Lung (tissue), 12 donors: ENCODE measurements around the gene DHX30. TPM values are rescaled to one million over a fixed set of nuclear protein-coding genes. Genes with fewer than 3 reads are reported as not detected.

ENCODE experiments used
- ATAC-seq: fragments of 200-7000 bp; cut with Tn5 transposase; one replicate; pipeline ENCODE4 v1.9.1; 2020; ENCODE audit warnings: moderate number of reproducible peaks; ENCODE audit not compliant: insufficient read depth, low FRiP score
- DNase-seq, 3 donors: peaks; one replicate each; pipeline ENCODE4 v3.0.0-alpha.2; 2013 to 2017
- H3K27ac ChIP-seq, 2 donors: one replicate each; pipeline ENCODE4 v1.5.1; 2013; ENCODE audit warnings: mild to moderate bottlenecking in 2 of 2, moderate library complexity in 2 of 2, control low read depth in 1 of 2, inconsistent platforms in 1 of 2, low read depth in 1 of 2, low read length in 1 of 2
- H3K27me3 ChIP-seq, 3 donors: one replicate each; pipeline ENCODE4 v1.5.1; 2013; ENCODE audit warnings: low read length in 2 of 3; ENCODE audit not compliant: control insufficient read depth in 3 of 3, insufficient read depth in 3 of 3
- H3K36me3 ChIP-seq, 4 donors: one replicate each; pipeline ENCODE4 v1.5.1; 2013; ENCODE audit warnings: low read length in 4 of 4, mild to moderate bottlenecking in 1 of 4, moderate library complexity in 1 of 4; ENCODE audit not compliant: control insufficient read depth in 4 of 4, insufficient read depth in 4 of 4
- H3K4me1 ChIP-seq, 5 donors: one replicate each; pipeline ENCODE4 v1.5.1; 2013; ENCODE audit warnings: low read length in 5 of 5, mild to moderate bottlenecking in 2 of 5, moderate library complexity in 1 of 5; ENCODE audit not compliant: control insufficient read depth in 5 of 5, insufficient read depth in 5 of 5
- H3K4me3 ChIP-seq: one replicate; pipeline ENCODE4 v1.5.1; 2013; ENCODE audit warnings: mild to moderate bottlenecking, control low read depth, moderate library complexity
- H3K9ac ChIP-seq, 2 donors: one replicate each; pipeline ENCODE4 v1.5.1; 2013; ENCODE audit warnings: low read length in 2 of 2, control low read depth in 1 of 2; ENCODE audit not compliant: insufficient read depth in 1 of 2
- H3K9me3 ChIP-seq, 4 donors: one replicate each; pipeline ENCODE4 v1.5.1; 2013; ENCODE audit warnings: low read length in 3 of 4, mild to moderate bottlenecking in 1 of 4, moderate library complexity in 1 of 4; ENCODE audit not compliant: control insufficient read depth in 4 of 4, insufficient read depth in 3 of 4
- WGBS, 2 donors: extraction: QIAGEN DNeasy Blood & Tissue Kit; methylation state at CpG; one replicate each; pipeline ENCODE4 v1.1.7; 2013; 5-methylcytosine and 5-hydroxymethylcytosine counted together
- polyA plus RNA-seq, 2 donors: library from polyadenylated mRNA; stranded (reverse); fragments of 200-250 nt; gene quantifications; one replicate each; pipeline ENCODE4 v1.2.1, GENCODE V29; 2013
- total RNA-seq, 2 donors: library from RNA; depleted of rRNA in 1 of 2; stranded (reverse); fragments of >200 nt in 1 of 2; gene quantifications; one replicate each; pipeline ENCODE4 v1.2.1, GENCODE V29; 2014 to 2021
- TF ChIP-seq, protein P1 (sequence below): IDR thresholded peaks from 2 replicates; pipeline ENCODE4 v1.5.1; 2012; ENCODE audit warnings: mild to moderate bottlenecking; ENCODE audit errors: control extremely low read depth, extremely low read depth
- donor health status: control.
- donor health status: control.
- donor health status: Bipolar disorder and iron deficiency.
- donor health status: healthy.
- donor health status: DM: yes; HTN: yes; CAD: no.

The DHX30 gene
- total and polyA plus RNA-seq, 4 donors, result 42.2 to 65.9 (median 53.8) TPM

- TF ChIP-seq, protein P1, sequence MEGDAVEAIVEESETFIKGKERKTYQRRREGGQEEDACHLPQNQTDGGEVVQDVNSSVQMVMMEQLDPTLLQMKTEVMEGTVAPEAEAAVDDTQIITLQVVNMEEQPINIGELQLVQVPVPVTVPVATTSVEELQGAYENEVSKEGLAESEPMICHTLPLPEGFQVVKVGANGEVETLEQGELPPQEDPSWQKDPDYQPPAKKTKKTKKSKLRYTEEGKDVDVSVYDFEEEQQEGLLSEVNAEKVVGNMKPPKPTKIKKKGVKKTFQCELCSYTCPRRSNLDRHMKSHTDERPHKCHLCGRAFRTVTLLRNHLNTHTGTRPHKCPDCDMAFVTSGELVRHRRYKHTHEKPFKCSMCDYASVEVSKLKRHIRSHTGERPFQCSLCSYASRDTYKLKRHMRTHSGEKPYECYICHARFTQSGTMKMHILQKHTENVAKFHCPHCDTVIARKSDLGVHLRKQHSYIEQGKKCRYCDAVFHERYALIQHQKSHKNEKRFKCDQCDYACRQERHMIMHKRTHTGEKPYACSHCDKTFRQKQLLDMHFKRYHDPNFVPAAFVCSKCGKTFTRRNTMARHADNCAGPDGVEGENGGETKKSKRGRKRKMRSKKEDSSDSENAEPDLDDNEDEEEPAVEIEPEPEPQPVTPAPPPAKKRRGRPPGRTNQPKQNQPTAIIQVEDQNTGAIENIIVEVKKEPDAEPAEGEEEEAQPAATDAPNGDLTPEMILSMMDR, result no peak
- H3K4me1 ChIP-seq, result no peaks in the 10 kb centered on the region
Observed at GRCh38 chr3:47841786-47842349, 38.9 kb downstream of the DHX30 start.

DNA sequence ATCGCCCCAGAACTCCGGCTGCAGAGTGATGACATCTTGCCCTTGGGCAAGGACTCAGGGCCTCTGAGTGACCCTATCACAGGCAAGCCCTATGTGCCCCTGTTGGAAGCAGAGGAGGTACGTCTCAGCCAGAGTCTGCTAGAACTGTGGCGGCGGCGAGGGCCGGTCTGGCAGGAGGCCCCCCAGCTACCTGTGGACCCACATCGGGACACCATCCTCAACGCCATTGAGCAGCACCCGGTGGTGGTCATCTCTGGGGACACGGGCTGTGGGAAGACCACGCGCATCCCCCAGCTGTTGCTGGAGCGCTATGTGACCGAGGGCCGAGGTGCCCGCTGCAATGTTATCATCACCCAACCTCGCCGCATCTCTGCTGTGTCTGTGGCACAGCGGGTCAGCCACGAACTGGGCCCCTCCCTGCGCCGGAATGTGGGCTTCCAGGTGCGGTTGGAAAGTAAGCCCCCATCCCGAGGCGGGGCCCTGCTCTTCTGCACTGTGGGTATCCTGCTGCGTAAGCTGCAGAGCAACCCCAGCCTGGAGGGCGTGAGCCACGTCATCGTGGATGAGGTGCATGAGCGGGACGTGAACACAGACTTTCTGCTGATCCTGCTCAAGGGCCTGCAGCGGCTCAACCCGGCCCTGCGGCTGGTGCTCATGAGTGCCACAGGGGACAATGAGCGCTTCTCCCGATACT is 43.4 kb downstream of the DHX30 start:
- H3K9ac ChIP-seq, result no peak overlapping the region
- TF ChIP-seq, protein P1, result no peak
- peaks cover 17 to 84% (median 47%) of the 10 kb centered on the region in 4 donors for H3K36me3 ChIP-seq
- no peaks in the 10 kb centered on the region for H3K27me3 ChIP-seq
- 96% methylated on average over 37 of the region's 37 CpGs for WGBS, 2 donors
- no peak for ATAC-seq
- no peaks in the 10 kb centered on the region for H3K4me1 ChIP-seq
- H3K27ac ChIP-seq, result no peak overlapping the region
- DNase-seq, result no peak
- H3K9me3 ChIP-seq, result no peaks in the 10 kb centered on the region
- H3K4me3 ChIP-seq, result no peak overlapping the region

More at GRCh38 chr3:47841786-47842349, 38.9 kb downstream of the DHX30 start:
- Histone ChIP-seq H3K27ac (no peak overlapping the region), H3K9ac (no peak overlapping the region), H3K27me3 (no peaks in the 10 kb centered on the region), H3K4me3 (no peak overlapping the region), H3K36me3 (peaks cover 22 to 60% (median 45%) of the 10 kb centered on the region in 4 donors), H3K9me3 (no peaks in the 10 kb centered on the region)
- ATAC-seq (no peak), DNase-seq (no peak)
- 86 to 88% methylated on average over 7 of the region's 7 CpGs for WGBS, 2 donors

- Histone ChIP-seq H3K9me3 (no peaks in the 10 kb centered on the region), H3K27ac (no peak overlapping the region), H3K9ac (no peak overlapping the region), H3K4me1 (no peaks in the 10 kb centered on the region), H3K27me3 (no peaks in the 10 kb centered on the region), H3K36me3 (peaks cover 12 to 83% (median 43%) of the 10 kb centered on the region in 4 donors), H3K4me3 (no peak overlapping the region)
- ATAC-seq, result no peak
- TF ChIP-seq, protein P1, result no peak
- no peak for DNase-seq
- WGBS, 2 donors, result 91 to 95% methylated on average over 10 of the region's 10 CpGs
Observed at GRCh38 chr3:47846880-47847248, 43.9 kb downstream of the DHX30 start.
